IPS DF 4.7 (cell line): ENCODE data around the gene KLK3.

ENCODE experiments used
- DNase-seq: peaks from one replicate; pipeline ENCODE4 v3.0.0-alpha.2; 2013; ENCODE audit warnings: low spot score; ENCODE audit errors: extremely low read depth

The KLK3 gene

GRCh38 chr19:50897612-50898011 is 42.9 kb downstream of the KLK3 start:
- DNase-seq = no peak

- no peak for DNase-seq
These were observed 43.3 kb downstream of the KLK3 start for GRCh38 chr19:50898018-50898417.

- DNase-seq = no peak
These were observed 44.9 kb downstream of the KLK3 start for GRCh38 chr19:50899569-50899968.

- DNase-seq = no peak
These were observed 47.9 kb downstream of the KLK3 start for GRCh38 chr19:50902640-50903039.

GRCh38 chr19:50906217-50906616 is 51.5 kb downstream of the KLK3 start:
- peak; percentile 62 for DNase-seq

- DNase-seq = no peak
These were observed 53.6 kb downstream of the KLK3 start for GRCh38 chr19:50908336-50908735.

GRCh38 chr19:50909240-50910070 is 54.7 kb downstream of the KLK3 start:
- DNase-seq = peak; percentile 60
